WTC11 (cell line): ENCODE data around the gene GALNT3.

ENCODE experiments used
- CREB1 ChIP-seq: sonication (generic); formaldehyde crosslinking; IDR thresholded peaks from 2 replicates; pipeline ENCODE4 v1.8.0; 2023; ENCODE audit warnings: mild to moderate bottlenecking, missing genetic modification reagents
- CTCF ChIP-seq: fragments of 200-600 bp; IDR thresholded peaks from 2 replicates; pipeline ENCODE4 v1.8.0; 2022; ENCODE audit warnings: antibody characterized with exemption
- MYBL2 ChIP-seq: sonication (generic); formaldehyde crosslinking; IDR thresholded peaks from 2 replicates; pipeline ENCODE4 v1.8.1; 2023; ENCODE audit warnings: mild to moderate bottlenecking, moderate library complexity, missing genetic modification reagents
- USF2 ChIP-seq: sonication (generic); formaldehyde crosslinking; IDR thresholded peaks from 2 replicates; pipeline ENCODE4 v1.8.1; 2023; ENCODE audit warnings: mild to moderate bottlenecking, missing genetic modification reagents, moderate library complexity
- ZNF423 ChIP-seq: fragments of 250-450 bp; sonication (Bioruptor Pico); IDR thresholded peaks from 2 replicates; pipeline ENCODE4 v2.1.2; 2022; ENCODE audit warnings: mild to moderate bottlenecking, moderate library complexity
- ZNF532 ChIP-seq: fragments of 250-450 bp; sonication (Bioruptor Pico); IDR thresholded peaks from 2 replicates; pipeline ENCODE4 v1.9.0; 2021; ENCODE audit warnings: mild to moderate bottlenecking, borderline replicate concordance

- TF ChIP-seq CTCF = no peak
- TF ChIP-seq ZNF423 (CRISPR knock-in tag) = no peak
- no peak for TF ChIP-seq CREB1
- no peak for TF ChIP-seq USF2 (CRISPR knock-in tag)
- no peak for TF ChIP-seq ZNF532 (CRISPR knock-in tag)
- TF ChIP-seq MYBL2 (CRISPR knock-in tag) = no peak
Observed at GRCh38 chr2:165827921-165828276, 33.9 kb upstream of the GALNT3 start.
